Activated CD4-positive, alpha-beta T cell treated with anti-CD3 and anti-CD28 coated beads for 4 hours (primary cell): ENCODE results near the gene CACNA2D1.
"Not testable (repeated sequence)": the region's sequence is repeated elsewhere in the genome, so short reads cannot be mapped to it uniquely, and the experiment has no call there.

ENCODE experiments used
- DNase-seq, 2 donors: peaks; one replicate each; pipeline ENCODE4 v3.0.0-alpha.2; 2020

Gene CACNA2D1

GRCh38 chr7:82433507-82433906, 10.1 kb downstream of the CACNA2D1 start:
- no peak for DNase-seq

GRCh38 chr7:82432743-82433142, 10.8 kb downstream of the CACNA2D1 start:
- DNase-seq, result not testable (repeated sequence)

GRCh38 chr7:82430500-82431465, 12.8 kb downstream of the CACNA2D1 start:
- no peak for DNase-seq

GRCh38 chr7:82429408-82429807, 14.2 kb downstream of the CACNA2D1 start:
- DNase-seq, result no peak

GRCh38 chr7:82428186-82428961, 15.2 kb downstream of the CACNA2D1 start:
- no peak for DNase-seq

GRCh38 chr7:82423446-82423845, 20.1 kb downstream of the CACNA2D1 start:
- DNase-seq, result no peak

GRCh38 chr7:82419200-82419599, 24.4 kb downstream of the CACNA2D1 start:
- no peak for DNase-seq

GRCh38 chr7:82417898-82418297, 25.7 kb downstream of the CACNA2D1 start:
- DNase-seq, result no peak

GRCh38 chr7:82416402-82416801, 27.2 kb downstream of the CACNA2D1 start:
- no peak for DNase-seq

- no peak for DNase-seq
Observed at GRCh38 chr7:82414389-82414788, 29.2 kb downstream of the CACNA2D1 start.

GRCh38 chr7:82413237-82413636, 30.3 kb downstream of the CACNA2D1 start:
- DNase-seq, result no peak

GRCh38 chr7:82411732-82412131, 31.8 kb downstream of the CACNA2D1 start:
- no peak for DNase-seq

GRCh38 chr7:82410461-82410860, 33.1 kb downstream of the CACNA2D1 start:
- no peak for DNase-seq

- no peak for DNase-seq
Observed at GRCh38 chr7:82406937-82407336, 36.6 kb downstream of the CACNA2D1 start.

- DNase-seq, result no peak
Observed at GRCh38 chr7:82405301-82405700, 38.3 kb downstream of the CACNA2D1 start.

- no peak for DNase-seq
Observed at GRCh38 chr7:82404652-82405051, 38.9 kb downstream of the CACNA2D1 start.

GRCh38 chr7:82404094-82404493, 39.5 kb downstream of the CACNA2D1 start:
- DNase-seq, result no peak

- DNase-seq, result no peak
Observed at GRCh38 chr7:82397879-82398524, 45.6 kb downstream of the CACNA2D1 start.

- DNase-seq, result no peak
Observed at GRCh38 chr7:82396343-82396742, 47.2 kb downstream of the CACNA2D1 start.

- no peak for DNase-seq
Observed at GRCh38 chr7:82395147-82395546, 48.4 kb downstream of the CACNA2D1 start.

- no peak for DNase-seq
Observed at GRCh38 chr7:82393840-82394220, 49.7 kb downstream of the CACNA2D1 start.

- no peak for DNase-seq
Observed at GRCh38 chr7:82393076-82393839, 50.3 kb downstream of the CACNA2D1 start.

- no peak for DNase-seq
Observed at GRCh38 chr7:82390936-82391335, 52.6 kb downstream of the CACNA2D1 start.
